Aorta (tissue), 5 donors: ENCODE measurements around the gene BLOC1S6. TPM values are rescaled to one million over a fixed set of nuclear protein-coding genes. Genes with fewer than 3 reads are reported as not detected.

Experiments
- ATAC-seq: fragments of 200-7000 bp; cut with Tn5 transposase; one replicate; pipeline ENCODE4 v1.9.1; 2022; ENCODE audit warnings: moderate library complexity; ENCODE audit not compliant: low FRiP score
- DNase-seq, 2 donors: peaks; one replicate each; pipeline ENCODE4 v3.0.0-alpha.2; 2020
- H3K27ac ChIP-seq, 2 donors: one replicate each; pipeline ENCODE4 v1.5.1; 2013; ENCODE audit warnings: low read length in 2 of 2, mild to moderate bottlenecking in 2 of 2, moderate library complexity in 2 of 2, control low read depth in 1 of 2, inconsistent platforms in 1 of 2, low read depth in 1 of 2
- H3K27me3 ChIP-seq, 2 donors: one replicate each; pipeline ENCODE4 v1.6.1; 2013; ENCODE audit warnings: control low read depth in 1 of 2, low read length in 1 of 2, mild to moderate bottlenecking in 1 of 2, moderate library complexity in 1 of 2; ENCODE audit not compliant: insufficient read depth in 2 of 2, control insufficient read depth in 1 of 2
- H3K36me3 ChIP-seq, 2 donors: one replicate each; pipeline ENCODE4 v1.6.1; 2013; ENCODE audit warnings: control low read depth in 1 of 2, low read length in 1 of 2, mild to moderate bottlenecking in 1 of 2; ENCODE audit not compliant: insufficient read depth in 2 of 2, control insufficient read depth in 1 of 2
- H3K4me1 ChIP-seq, 2 donors: one replicate each; pipeline ENCODE4 v1.6.1; 2013; ENCODE audit warnings: low read length in 2 of 2, control low read depth in 1 of 2, mild to moderate bottlenecking in 1 of 2, moderate library complexity in 1 of 2; ENCODE audit not compliant: insufficient read depth in 2 of 2, control insufficient read depth in 1 of 2
- H3K4me3 ChIP-seq, 2 donors: one replicate each; pipeline ENCODE4 v1.5.1; 2013; ENCODE audit warnings: low read length in 2 of 2, control low read depth in 1 of 2, mild to moderate bottlenecking in 1 of 2
- H3K9me3 ChIP-seq: one replicate; pipeline ENCODE4 v1.6.1; 2013; ENCODE audit warnings: mild to moderate bottlenecking, low read length; ENCODE audit not compliant: control insufficient read depth
- WGBS, 2 donors: extraction: QIAGEN DNeasy Blood & Tissue Kit; methylation state at CpG; one replicate each; pipeline ENCODE4 v1.1.7; 2013; 5-methylcytosine and 5-hydroxymethylcytosine counted together
- intact Hi-C, 2 donors: fragments of 100-400 bp; cut with DNase I; formaldehyde crosslinking; loops; one replicate each; pipeline versions ENCODE4 v1.14.2 to v1.15.0; 2022
- polyA plus RNA-seq, 2 donors: library from polyadenylated mRNA; stranded (reverse); fragments of 200-250 nt; gene quantifications; one replicate each; pipeline ENCODE4 v1.2.3, GENCODE V29; 2013
- total RNA-seq, 2 donors: library from RNA; stranded (reverse); fragmentation: NEBNext Ultra II Directional; extraction: Animal tissue kit (Norgen Biotek cat#: 25700); gene quantifications; one replicate each; pipeline ENCODE4 v1.2.1, GENCODE V29; 2021
- donor health status: healthy with polysubstance abuse.
- donor health status: Bipolar disorder and iron deficiency.
- donor health status: DM: no; HTN: no; CAD: no.
- donor health status: DM: no; HTN: no; CAD: no.
- donor health status: DM: yes; HTN: yes; CAD: no.

BLOC1S6 gene
- total and polyA plus RNA-seq, 4 donors = 24.9 to 47.3 (median 46.2) TPM

- Histone ChIP-seq H3K27ac (no peak overlapping the region), H3K27me3 (no peaks in the 10 kb centered on the region), H3K4me1 (peaks cover 2 to 4% of the 10 kb centered on the region in 2 donors), H3K36me3 (no peaks in the 10 kb centered on the region), H3K4me3 (no peak overlapping the region), H3K9me3 (no peaks in the 10 kb centered on the region)
- ATAC-seq (no peak), DNase-seq (no peak)
- WGBS, 2 donors = 52 to 59% methylated on average over 7 of the region's 7 CpGs
- intact Hi-C loops = loop anchor here (5.0 kb wide), 3 partner anchors 47 to 183 kb away; partner anchors contain the start of gene SLC30A4 (in 1 of the 2)
Measured at GRCh38 chr15:45585069-45585791, 1.9 kb upstream of the BLOC1S6 start.

GRCh38 chr15:45586125-45586524, 1.1 kb upstream of the BLOC1S6 start:
- no peak for DNase-seq
- Histone ChIP-seq H3K4me3 (peak overlapping the region; percentile 67 to 92), H3K27ac (no peak overlapping the region), H3K27me3 (no peaks in the 10 kb centered on the region), H3K36me3 (no peaks in the 10 kb centered on the region), H3K9me3 (no peaks in the 10 kb centered on the region), H3K4me1 (peaks cover 2 to 4% of the 10 kb centered on the region in 2 donors)
- WGBS, 2 donors = 64 to 67% methylated on average over 3 of the region's 3 CpGs
- intact Hi-C loops = loop anchor here (5.0 kb wide), 3 partner anchors 46 to 184 kb away; partner anchors contain the start of gene SLC30A4 (in 1 of the 2)
- no peak for ATAC-seq

- H3K27ac ChIP-seq = peak overlapping the region; percentile 11 to 69
Measured at GRCh38 chr15:45586601-45587094, 531 bp upstream of the BLOC1S6 start.

GRCh38 chr15:45587863-45588170, 638 bp downstream of the BLOC1S6 start:
- 0 to 1% methylated on average over 4 of the region's 4 CpGs for whole genome bisulfite sequencing, 2 donors

More at GRCh38 chr15:45586601-45587094, 531 bp upstream of the BLOC1S6 start:
- Histone ChIP-seq H3K36me3 (no peaks in the 10 kb centered on the region), H3K9me3 (no peaks in the 10 kb centered on the region), H3K27me3 (no peaks in the 10 kb centered on the region), H3K4me1 (peaks cover 2 to 4% of the 10 kb centered on the region in 2 donors), H3K4me3 (peak overlapping the region; percentile 67 to 92)
- ATAC-seq = peak; percentile 36
- no peak for DNase-seq
- intact Hi-C loops = loop anchor here (5.0 kb wide), 3 partner anchors 46 to 184 kb away; partner anchors contain the start of gene SLC30A4 (in 1 of the 2)
- 0 to 1% methylated on average over 14 of the region's 14 CpGs for WGBS, 2 donors

GRCh38 chr15:45588219-45588875, 1.2 kb downstream of the BLOC1S6 start:
- DNase-seq (no peak), ATAC-seq (no peak)
- Histone ChIP-seq H3K9me3 (no peaks in the 10 kb centered on the region), H3K4me3 (peak overlapping the region; percentile 67 to 92), H3K27me3 (no peaks in the 10 kb centered on the region), H3K36me3 (no peaks in the 10 kb centered on the region), H3K4me1 (peaks cover 2 to 4% of the 10 kb centered on the region in 2 donors), H3K27ac (peak overlapping the region in 1 of 2 donors; percentile 64)
- intact Hi-C loops = loop anchor here (5.0 kb wide), 3 partner anchors 44 to 186 kb away; partner anchors contain the start of gene SLC30A4 (in 1 of the 2)
- WGBS, 2 donors = 29 to 36% methylated on average over 6 of the region's 6 CpGs

More at GRCh38 chr15:45587863-45588170, 638 bp downstream of the BLOC1S6 start:
- peaks cover 2 to 4% of the 10 kb centered on the region in 2 donors for H3K4me1 ChIP-seq
- DNase-seq (no peak), ATAC-seq (no peak)
- intact Hi-C loops = loop anchor here (5.0 kb wide), 3 partner anchors 44 to 186 kb away; partner anchors contain the start of gene SLC30A4 (in 1 of the 2)
- H3K27me3 ChIP-seq = no peaks in the 10 kb centered on the region
- H3K9me3 ChIP-seq = no peaks in the 10 kb centered on the region
- H3K27ac ChIP-seq = peak overlapping the region; percentile 64 to 69
- no peaks in the 10 kb centered on the region for H3K36me3 ChIP-seq
- peak overlapping the region; percentile 67 to 92 for H3K4me3 ChIP-seq

GRCh38 chr15:45589256-45589655, 2.1 kb downstream of the BLOC1S6 start:
- no peak for ATAC-seq
- no peaks in the 10 kb centered on the region for H3K9me3 ChIP-seq
- H3K4me3 ChIP-seq = no peak overlapping the region
- DNase-seq = no peak
- peaks cover 2 to 4% of the 10 kb centered on the region in 2 donors for H3K4me1 ChIP-seq
- WGBS, 2 donors = 46 to 57% methylated on average over 5 of the region's 5 CpGs
- intact Hi-C loops = loop anchor here (5.0 kb wide), 3 partner anchors 43 to 187 kb away; partner anchors contain the start of gene SLC30A4 (in 1 of the 2)
- peaks cover 0 to 2% of the 10 kb centered on the region in 2 donors for H3K36me3 ChIP-seq
- no peaks in the 10 kb centered on the region for H3K27me3 ChIP-seq
- H3K27ac ChIP-seq = no peak overlapping the region

DNA sequence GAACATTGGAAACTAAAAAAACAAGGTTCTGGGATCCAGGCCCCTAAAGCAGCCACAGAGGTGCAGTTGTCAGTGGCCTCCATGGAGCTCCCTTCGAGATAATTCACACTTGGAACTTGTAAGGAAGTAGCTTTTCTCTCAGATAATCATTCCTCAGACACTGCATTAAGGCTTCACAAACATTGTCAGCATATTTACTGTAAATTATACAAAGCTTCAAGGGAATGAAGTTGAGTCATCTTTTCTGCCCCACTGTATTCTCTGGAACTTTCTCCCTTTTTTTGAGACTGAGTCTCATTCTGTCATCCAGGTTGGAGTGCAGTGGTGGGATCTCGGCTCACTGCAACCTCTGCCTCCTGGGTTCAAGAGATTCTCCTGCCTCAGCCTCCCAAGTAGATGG, 7.1 kb downstream of the BLOC1S6 start:
- no peaks in the 10 kb centered on the region for H3K27me3 ChIP-seq
- 89 to 91% methylated on average over 2 of the region's 2 CpGs for WGBS, 2 donors
- no peaks in the 10 kb centered on the region for H3K9me3 ChIP-seq
- ATAC-seq (no peak), DNase-seq (no peak)
- no peak overlapping the region for H3K27ac ChIP-seq
- no peak overlapping the region for H3K4me3 ChIP-seq
- H3K4me1 ChIP-seq = no peaks in the 10 kb centered on the region
- peaks cover 3 to 4% of the 10 kb centered on the region in 2 donors for H3K36me3 ChIP-seq
- intact Hi-C loops = no loop called here

- WGBS, 2 donors = 93 to 95% methylated on average over 2 of the region's 2 CpGs
- ATAC-seq = no peak
Measured at GRCh38 chr15:45594835-45595530, 7.8 kb downstream of the BLOC1S6 start.

More at GRCh38 chr15:45594835-45595530, 7.8 kb downstream of the BLOC1S6 start:
- peaks cover 3 to 4% of the 10 kb centered on the region in 2 donors for H3K36me3 ChIP-seq
- H3K9me3 ChIP-seq = no peaks in the 10 kb centered on the region
- DNase-seq = no peak
- intact Hi-C loops = no loop called here
- H3K27me3 ChIP-seq = no peaks in the 10 kb centered on the region
- H3K4me1 ChIP-seq = no peaks in the 10 kb centered on the region
- no peak overlapping the region for H3K4me3 ChIP-seq
- H3K27ac ChIP-seq = no peak overlapping the region
